GM12892 (cell line): ENCODE data around the gene ATG16L2.

ENCODE experiments used
- POLR2A ChIP-seq: IDR thresholded peaks from 2 replicates; pipeline ENCODE4 v1.6.1; 2011; ENCODE audit warnings: low read depth, low read length, control low read depth
- POLR2AphosphoS5 ChIP-seq: IDR thresholded peaks from 2 replicates; pipeline ENCODE4 v1.6.1; 2011; ENCODE audit warnings: low read depth, low read length, control low read depth

DNA sequence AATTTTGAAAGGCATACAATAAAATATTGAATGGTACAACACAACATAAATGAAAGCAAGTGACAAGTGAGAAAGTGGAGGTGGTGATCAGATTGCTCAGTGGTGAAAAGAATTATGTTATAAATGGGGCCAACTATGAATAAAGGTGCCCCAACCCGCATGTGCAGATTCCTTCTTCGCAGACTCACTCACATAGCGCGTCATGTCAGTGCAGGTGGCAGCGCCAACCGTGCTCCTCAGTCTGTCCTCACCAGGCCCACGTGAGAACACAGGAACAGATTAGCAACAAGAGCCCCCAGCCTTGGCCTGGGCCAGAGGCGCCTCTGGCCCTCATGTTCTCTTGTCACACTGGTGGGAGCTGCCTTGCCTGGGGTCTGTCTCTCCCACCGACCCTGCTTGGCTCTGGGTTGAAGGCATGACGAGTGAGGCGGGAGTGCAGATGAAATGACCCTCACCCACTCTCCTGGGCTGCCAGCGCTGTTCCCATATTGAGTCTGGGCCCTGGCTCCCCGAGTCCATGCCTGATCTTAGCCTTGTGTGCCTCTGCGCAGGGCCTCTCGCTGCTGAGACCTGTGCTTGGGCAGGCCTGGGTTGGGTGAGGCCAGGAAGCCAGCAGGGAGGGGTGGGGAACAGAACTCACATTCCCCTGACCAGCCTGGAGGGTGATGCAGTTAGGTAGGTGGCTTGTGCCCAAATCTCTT is 6.4 kb downstream of the ATG16L2 start:
- TF ChIP-seq POLR2A: no peak
- TF ChIP-seq POLR2AphosphoS5: no peak
